HEK293 (cell line): ENCODE measurements around the gene DGCR8.

Source experiments
- CTCF ChIA-PET: fragments of 350-600 bp; formaldehyde crosslinking; extraction: SDS; loops from one replicate; lab custom pipeline; 2021; ENCODE audit warnings: antibody characterized with exemption; lab: Yijun Ruan, JAX
- POLR2A ChIA-PET: fragments of 300-600 bp; formaldehyde crosslinking; extraction: SDS; loops from one replicate; lab custom pipeline; 2020; ENCODE audit warnings: antibody characterized with exemption, inconsistent platforms; lab: Yijun Ruan, JAX
- H3K27ac ChIP-seq: fragments of 200-500 bp; sonication (Bioruptor generic); 2 replicates; pipeline ENCODE4 v1.5.1; 2014; ENCODE audit warnings: low read depth, low read length, control low read depth, inconsistent platforms; ENCODE audit errors: extremely low read depth
- H3K36me3 ChIP-seq, 2 experiments: fragments of 200-500 bp in 1 of 2; sonication (Bioruptor generic) in 1 of 2; 1 replicate in 1 of 2; 2 replicates in 1 of 2; pipeline ENCODE4 v1.5.1; 2014 to 2017; ENCODE audit warnings: inconsistent platforms in 2 of 2, low read length in 2 of 2; ENCODE audit not compliant: control insufficient read depth in 2 of 2, insufficient read depth in 1 of 2
- H3K4me1 ChIP-seq: fragments of 200-500 bp; sonication (Bioruptor generic); 2 replicates; pipeline ENCODE4 v1.5.1; 2014; ENCODE audit warnings: mild to moderate bottlenecking, low read length, inconsistent platforms; ENCODE audit not compliant: control insufficient read depth, insufficient read depth
- H3K4me3 ChIP-seq: 2 replicates; pipeline ENCODE4 v1.5.1; 2011; ENCODE audit warnings: low read depth, mild to moderate bottlenecking, control low read depth, low read length, moderate library complexity
- H3K9me3 ChIP-seq: fragments of 200-500 bp; sonication (Bioruptor generic); 2 replicates; pipeline ENCODE4 v1.5.1; 2014; ENCODE audit warnings: low read depth, low read length, inconsistent platforms; ENCODE audit not compliant: control insufficient read depth, insufficient read depth
- KLF8 ChIP-seq: fragments of 450-650 bp; formaldehyde crosslinking; IDR thresholded peaks from 2 replicates; pipeline ENCODE4 v1.5.1; 2016; ENCODE audit warnings: missing biosample characterization, missing genetic modification characterization
- KLF9 ChIP-seq: fragments of 450-650 bp; formaldehyde crosslinking; IDR thresholded peaks from 2 replicates; pipeline ENCODE4 v1.5.1; 2016; ENCODE audit warnings: missing biosample characterization, missing genetic modification characterization, low read depth
- OSR2 ChIP-seq: fragments of 450-650 bp; formaldehyde crosslinking; IDR thresholded peaks from 2 replicates; pipeline ENCODE4 v1.5.1; 2016; ENCODE audit warnings: missing biosample characterization, missing genetic modification characterization
- ZBTB1 ChIP-seq: fragments of 450-650 bp; formaldehyde crosslinking; IDR thresholded peaks from 2 replicates; pipeline ENCODE4 v1.5.1; 2016; ENCODE audit warnings: missing biosample characterization, missing genetic modification characterization
- ZNF121 ChIP-seq: fragments of 450-650 bp; formaldehyde crosslinking; IDR thresholded peaks from 2 replicates; pipeline ENCODE4 v1.5.1; 2016; ENCODE audit warnings: missing biosample characterization, missing genetic modification characterization
- ZNF138 ChIP-seq: fragments of 450-650 bp; formaldehyde crosslinking; IDR thresholded peaks from 2 replicates; pipeline ENCODE4 v1.5.1; 2016; ENCODE audit warnings: missing biosample characterization, missing genetic modification characterization, borderline replicate concordance
- ZNF223 ChIP-seq: fragments of 450-650 bp; formaldehyde crosslinking; IDR thresholded peaks from 2 replicates; pipeline ENCODE4 v1.5.1; 2016; ENCODE audit warnings: missing biosample characterization, missing genetic modification characterization
- ZNF266 ChIP-seq: fragments of 450-650 bp; formaldehyde crosslinking; IDR thresholded peaks from 2 replicates; pipeline ENCODE4 v1.5.1; 2016; ENCODE audit warnings: missing biosample characterization, missing genetic modification characterization, low read depth
- ZNF350 ChIP-seq: fragments of 450-650 bp; formaldehyde crosslinking; IDR thresholded peaks from 2 replicates; pipeline ENCODE4 v1.5.0; 2017; ENCODE audit warnings: missing biosample characterization, mild to moderate bottlenecking, missing genetic modification characterization
- ZNF514 ChIP-seq: fragments of 450-650 bp; formaldehyde crosslinking; IDR thresholded peaks from 2 replicates; pipeline ENCODE4 v1.5.1; 2016; ENCODE audit warnings: missing biosample characterization, missing genetic modification characterization
- ZNF560 ChIP-seq: fragments of 450-650 bp; formaldehyde crosslinking; IDR thresholded peaks from 2 replicates; pipeline ENCODE4 v1.5.1; 2017; ENCODE audit warnings: missing biosample characterization, missing genetic modification characterization, borderline replicate concordance
- ZNF585B ChIP-seq: fragments of 450-650 bp; formaldehyde crosslinking; IDR thresholded peaks from 2 replicates; pipeline ENCODE4 v1.5.1; 2016; ENCODE audit warnings: missing biosample characterization, missing genetic modification characterization
- ZNF626 ChIP-seq: fragments of 450-650 bp; sonication (Bioruptor Pico); formaldehyde crosslinking; IDR thresholded peaks from 2 replicates; pipeline ENCODE4 v1.5.1; 2018; ENCODE audit warnings: missing biosample characterization, missing genetic modification characterization, inconsistent platforms
- ZNF629 ChIP-seq: fragments of 450-650 bp; formaldehyde crosslinking; IDR thresholded peaks from 2 replicates; pipeline ENCODE4 v1.5.1; 2017; ENCODE audit warnings: missing biosample characterization, missing genetic modification characterization
- ZNF654 ChIP-seq: fragments of 450-650 bp; formaldehyde crosslinking; IDR thresholded peaks from 2 replicates; pipeline ENCODE4 v1.5.1; 2016; ENCODE audit warnings: low read depth, missing biosample characterization, missing genetic modification characterization
- ZNF660 ChIP-seq: fragments of 450-650 bp; IDR thresholded peaks from 2 replicates; pipeline ENCODE4 v1.5.1; 2018; ENCODE audit warnings: missing biosample characterization, mild to moderate bottlenecking, missing genetic modification characterization
- ZNF664 ChIP-seq: fragments of 450-650 bp; formaldehyde crosslinking; IDR thresholded peaks from 2 replicates; pipeline ENCODE4 v1.5.1; 2016; ENCODE audit warnings: missing biosample characterization, missing genetic modification characterization
- ZNF76 ChIP-seq: fragments of 450-650 bp; formaldehyde crosslinking; IDR thresholded peaks from 2 replicates; pipeline ENCODE4; 2016; ENCODE audit warnings: low read depth, missing biosample characterization, missing genetic modification characterization, borderline replicate concordance
- ZNF843 ChIP-seq: fragments of 450-650 bp; formaldehyde crosslinking; IDR thresholded peaks from 2 replicates; pipeline ENCODE4 v1.5.1; 2016; ENCODE audit warnings: missing biosample characterization, missing genetic modification characterization
- ZSCAN23 ChIP-seq: fragments of 450-650 bp; formaldehyde crosslinking; IDR thresholded peaks from 2 replicates; pipeline ENCODE4 v1.5.1; 2016; ENCODE audit warnings: missing biosample characterization, missing genetic modification characterization

The DGCR8 gene

DNA sequence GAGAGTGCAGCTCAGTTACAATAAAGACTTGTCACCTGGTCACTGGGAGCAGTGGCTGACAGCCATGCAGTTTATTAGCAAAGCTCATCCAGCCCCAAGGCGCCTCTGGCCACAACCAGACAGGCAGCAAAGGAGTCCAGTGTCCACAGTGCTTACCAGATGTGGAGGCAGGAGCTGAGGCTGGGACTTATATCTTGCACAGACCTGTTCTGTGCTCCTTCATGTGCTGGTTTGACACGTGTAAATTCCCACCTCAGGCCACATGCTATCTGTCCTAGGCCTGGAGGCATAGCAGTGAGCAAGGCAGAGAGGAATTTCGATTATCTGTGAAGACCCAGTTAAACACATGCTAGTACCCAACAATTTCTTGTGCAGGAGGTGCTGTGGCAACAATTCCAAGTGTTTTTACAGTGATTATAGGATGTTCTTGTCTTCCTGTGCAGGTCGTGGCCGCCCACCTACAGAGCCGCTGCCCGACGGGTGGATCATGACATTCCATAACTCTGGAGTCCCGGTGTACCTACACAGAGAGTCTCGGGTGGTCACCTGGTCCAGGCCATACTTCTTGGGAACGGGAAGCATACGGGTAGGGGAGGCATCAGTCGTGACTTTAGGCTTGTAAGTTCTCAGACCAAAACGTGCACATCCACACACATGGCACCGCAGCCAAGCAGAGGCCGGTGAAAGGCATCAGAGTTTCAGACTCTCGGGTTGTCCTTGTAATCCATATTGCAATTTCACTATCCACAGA is 9.4 kb downstream of the DGCR8 start (continued):
- TF ChIP-seq ZNF138, result no peak

DNA sequence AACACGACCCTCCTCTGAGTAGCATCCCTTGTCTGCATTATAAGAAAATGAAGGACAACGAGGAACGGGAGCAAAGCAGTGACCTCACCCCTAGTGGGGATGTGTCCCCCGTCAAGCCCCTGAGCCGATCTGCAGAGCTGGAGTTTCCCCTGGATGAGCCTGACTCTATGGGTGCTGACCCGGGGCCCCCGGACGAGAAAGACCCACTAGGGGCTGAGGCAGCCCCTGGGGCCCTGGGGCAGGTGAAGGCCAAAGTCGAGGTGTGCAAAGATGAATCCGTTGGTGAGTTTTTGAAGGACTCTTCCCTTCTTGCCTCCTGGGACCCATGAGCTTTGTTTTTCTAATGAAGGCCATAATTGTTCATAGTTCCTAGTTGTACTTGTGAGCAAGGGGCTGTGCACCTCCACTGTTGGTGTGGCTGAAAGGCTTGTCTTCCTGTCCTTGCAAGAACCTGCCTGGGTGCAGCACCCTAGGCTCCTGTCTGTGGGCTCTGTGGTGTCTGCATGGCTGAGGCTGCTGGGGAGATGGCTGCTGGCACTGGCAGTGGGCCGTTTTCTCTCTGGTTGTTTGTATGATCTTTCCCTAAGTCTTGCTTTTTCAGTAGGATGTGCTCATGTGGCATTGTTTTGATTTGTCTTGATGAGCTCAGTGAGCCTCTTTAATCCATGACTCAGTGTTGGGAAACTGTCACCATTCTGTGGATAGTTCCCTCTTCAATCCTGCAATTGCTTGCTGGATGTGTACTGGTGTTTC is 10.1 kb downstream of the DGCR8 start:
- CTCF ChIA-PET, result no interaction called here
- POLR2A ChIA-PET, result no interaction called here
- TF ChIP-seq ZNF266 (tag by site-specific recombination), result no peak
- no peak for TF ChIP-seq ZNF654 (tag by site-specific recombination)
- TF ChIP-seq, all 188 proteins: peak for 0
- Histone ChIP-seq H3K4me1 (no peaks in the 10 kb centered on the region), H3K9me3 (no peaks in the 10 kb centered on the region), H3K36me3 (peaks cover 51 to 100% of the 10 kb centered on the region in 2 experiments), H3K4me3 (no peak overlapping the region), H3K27ac (no peak overlapping the region)

DNA sequence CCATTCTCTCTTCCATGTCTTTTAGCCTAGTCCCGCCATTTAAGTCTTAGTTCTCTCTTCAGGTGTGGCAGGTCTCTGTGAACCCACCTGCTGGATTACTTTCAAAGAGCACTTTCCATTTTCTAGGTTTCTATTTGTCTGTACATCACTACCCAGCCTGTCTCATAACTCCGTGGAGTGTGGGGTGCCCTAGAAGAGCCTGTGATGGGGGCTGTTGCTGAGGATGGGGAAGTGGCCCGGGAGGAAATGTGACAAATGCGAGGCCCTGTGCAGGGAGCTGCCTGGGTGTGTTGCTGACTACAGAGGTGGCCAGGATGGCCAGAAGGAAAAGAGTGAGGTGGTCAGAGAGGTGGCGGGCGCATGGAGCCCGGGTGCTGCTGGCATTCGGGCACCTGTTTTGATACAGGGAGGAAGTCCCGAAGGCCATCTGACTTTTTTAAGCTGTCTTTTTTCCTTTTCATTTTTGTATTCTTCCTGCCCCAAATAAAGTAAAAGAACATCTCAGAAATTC is 10.7 kb downstream of the DGCR8 start:
- no peak overlapping the region for H3K4me3 ChIP-seq
- no peak overlapping the region for H3K27ac ChIP-seq
- TF ChIP-seq ZSCAN23 (tag by site-specific recombination), result no peak
- TF ChIP-seq ZNF76 (tag by site-specific recombination), result no peak
- TF ChIP-seq, all 188 proteins: peak for 0
- CTCF ChIA-PET, result no interaction called here
- POLR2A ChIA-PET, result no interaction called here
- Histone ChIP-seq H3K9me3 (no peaks in the 10 kb centered on the region), H3K36me3 (peaks cover 57 to 100% of the 10 kb centered on the region in 2 experiments), H3K4me1 (no peaks in the 10 kb centered on the region)

DNA sequence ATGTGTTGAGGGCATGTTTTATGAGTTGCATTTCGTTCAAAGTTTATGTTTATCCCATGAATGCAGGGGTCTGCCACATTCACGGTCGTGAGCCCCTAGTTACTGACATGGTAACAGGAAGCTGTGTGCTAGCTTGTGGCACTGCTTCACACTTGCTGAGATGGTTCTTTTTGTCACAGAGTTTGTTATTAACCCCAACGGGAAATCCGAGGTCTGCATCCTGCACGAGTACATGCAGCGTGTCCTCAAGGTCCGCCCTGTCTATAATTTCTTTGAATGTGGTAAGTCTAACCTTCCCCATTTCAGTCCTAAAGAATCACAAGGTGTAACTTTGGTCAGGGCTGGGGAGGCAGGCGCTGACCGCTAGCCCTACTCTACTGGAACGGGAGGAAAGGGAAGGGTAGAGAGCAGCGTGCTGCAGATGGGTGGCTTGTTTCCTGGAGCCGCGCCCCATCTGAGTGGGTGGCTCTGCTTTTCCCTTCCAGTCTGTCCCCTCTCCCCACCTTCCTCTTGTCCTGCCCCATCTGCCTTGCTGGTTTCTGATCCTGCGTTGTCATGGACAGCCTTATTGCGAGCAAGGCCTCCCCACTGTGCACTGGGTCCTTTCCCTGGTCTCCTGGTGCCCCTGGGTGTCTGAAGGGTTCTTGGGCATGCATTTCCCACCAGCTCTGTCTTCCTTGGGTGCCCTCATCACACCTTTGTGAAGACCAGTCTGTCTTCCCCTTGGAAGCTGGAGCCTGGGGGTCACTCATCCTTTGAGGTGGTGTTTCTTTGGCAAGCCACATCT is 11.8 kb downstream of the DGCR8 start:
- no peaks in the 10 kb centered on the region for H3K4me1 ChIP-seq
- no peaks in the 10 kb centered on the region for H3K9me3 ChIP-seq
- no peak overlapping the region for H3K4me3 ChIP-seq
- TF ChIP-seq ZNF843 (tag by site-specific recombination) (no peak), ZNF223 (tag by site-specific recombination) (no peak), ZNF626 (tag by site-specific recombination) (no peak), ZNF664 (no peak), KLF8 (tag by site-specific recombination) (no peak), KLF9 (tag by site-specific recombination) (no peak), OSR2 (no peak)
- H3K36me3 ChIP-seq, result peaks cover 61 to 100% of the 10 kb centered on the region in 2 experiments
- H3K27ac ChIP-seq, result no peak overlapping the region
- CTCF ChIA-PET, result interaction anchor here (0.5 kb wide), 1 partner anchor 143 kb away, joined by 4 read pairs; no protein-coding TSS in a partner anchor
- POLR2A ChIA-PET, result interaction anchor here (1.0 kb wide), 1 partner anchor 25 kb away, joined by 3 read pairs; the partner anchor contains the start of gene TRMT2A

DNA sequence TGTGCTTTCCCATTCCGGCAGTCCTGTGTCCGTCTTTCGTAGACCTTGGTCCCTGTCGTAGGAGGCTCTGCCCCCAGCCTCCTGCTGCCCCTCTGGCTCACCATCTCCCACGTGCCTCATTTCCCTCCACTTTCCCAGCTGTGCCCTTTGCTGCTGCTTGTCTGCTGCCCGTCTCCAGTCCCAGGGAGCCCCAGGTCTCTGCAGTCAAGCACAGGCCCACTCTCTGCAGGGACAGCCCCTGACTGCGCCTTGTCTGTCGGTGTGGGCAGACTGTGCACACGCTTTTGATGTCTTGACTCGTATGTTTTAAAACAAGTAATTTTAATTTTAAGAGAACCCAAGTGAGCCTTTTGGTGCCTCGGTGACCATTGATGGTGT is 12.4 kb downstream of the DGCR8 start:
- ChIA-PET CTCF (interaction anchor here (0.5 kb wide), 1 partner anchor 144 kb away, joined by 4 read pairs; no protein-coding TSS in a partner anchor), POLR2A (interaction anchor here (1.0 to 1.5 kb wide), 2 partner anchors 18 to 25 kb away, joined by 3 read pairs; partner anchors contain the start of gene TRMT2A)
- Histone ChIP-seq H3K9me3 (no peaks in the 10 kb centered on the region), H3K4me1 (no peaks in the 10 kb centered on the region), H3K4me3 (no peak overlapping the region), H3K27ac (no peak overlapping the region), H3K36me3 (peaks cover 60 to 100% of the 10 kb centered on the region in 2 experiments)
- TF ChIP-seq ZNF560 (no peak), ZNF350 (tag by site-specific recombination) (no peak), ZNF514 (tag by site-specific recombination) (no peak), ZNF843 (tag by site-specific recombination) (no peak), ZBTB1 (tag by site-specific recombination) (no peak), ZNF660 (tag by site-specific recombination) (no peak), ZNF121 (tag by site-specific recombination) (no peak), ZNF629 (tag by site-specific recombination) (no peak), ZNF585B (tag by site-specific recombination) (no peak)
